Gastrocnemius medialis (tissue), 4 donors: ENCODE data around the gene PDE10A. TPM values are rescaled to one million over a fixed set of nuclear protein-coding genes. Genes with fewer than 3 reads are reported as not detected.

Experiments
- ATAC-seq, 2 donors: fragments of 150-250 bp; one replicate each; pipeline ENCODE4 v1.9.1; 2016
- DNase-seq, 2 donors: peaks; one replicate each; pipeline ENCODE4 v3.0.0-alpha.2; 2019
- H3K27ac ChIP-seq, 4 donors: fragments of 200-600 bp; sonication (generic); 1 replicate in 1 of 4; 2 replicates in 3 of 4; pipeline ENCODE4 v1.5.1; 2016 to 2018; ENCODE audit warnings: mild to moderate bottlenecking in 2 of 4, moderate library complexity in 1 of 4
- H3K27me3 ChIP-seq, 3 donors: fragments of 200-600 bp; sonication (generic) in 2 of 3; 1 replicate in 1 of 3; 2 replicates in 2 of 3; pipeline versions ENCODE4 v1.5.1 to v1.6.0; 2016 to 2019; ENCODE audit warnings: mild to moderate bottlenecking in 1 of 3, moderate library complexity in 1 of 3
- H3K36me3 ChIP-seq, 2 donors: fragments of 200-600 bp; sonication (generic) in 1 of 2; one replicate each; pipeline ENCODE4 v1.5.1; 2017 to 2018
- H3K4me1 ChIP-seq, 2 donors: fragments of 200-600 bp; sonication (generic) in 1 of 2; one replicate each; pipeline ENCODE4 v1.5.1; 2016 to 2017; ENCODE audit warnings: mild to moderate bottlenecking in 2 of 2
- H3K4me3 ChIP-seq, 4 donors: fragments of 200-600 bp; sonication (generic) in 3 of 4; 1 replicate in 1 of 4; 2 replicates in 3 of 4; pipeline ENCODE4 v1.5.1; 2016 to 2019; ENCODE audit warnings: mild to moderate bottlenecking in 2 of 4
- H3K9me3 ChIP-seq, 3 donors: fragments of 200-600 bp; sonication (generic) in 2 of 3; 1 replicate in 1 of 3; 2 replicates in 2 of 3; pipeline ENCODE4 v1.5.1; 2016 to 2019
- CTCF ChIP-seq, 5 experiments: fragments of 450-650 bp in 3 of 5; fragments of 200-600 bp in 2 of 5; sonication (generic) in 2 of 5; IDR thresholded peaks in 4 of 5; conservative IDR thresholded peaks in 1 of 5; 1 replicate in 4 of 5; 2 replicates in 1 of 5; pipeline ENCODE4 v1.5.1; 2016 to 2019; ENCODE audit warnings: antibody characterized with exemption in 5 of 5, mild to moderate bottlenecking in 3 of 5, moderate library complexity in 3 of 5
- POLR2A ChIP-seq, 2 donors: fragments of 450-650 bp; IDR thresholded peaks; one replicate each; pipeline ENCODE4 v1.6.1; 2017; ENCODE audit warnings: antibody characterized with exemption in 2 of 2, mild to moderate bottlenecking in 2 of 2, moderate library complexity in 2 of 2
- in situ Hi-C, 4 donors: fragments of 200-750 bp; cut with MboI; loops; one replicate each; pipeline versions ENCODE4 v1.15.0 to v1.8.0; 2017; ENCODE audit warnings: low sequenced_read_pairs in 4 of 4
- intact Hi-C: fragments of 100-400 bp; cut with DNase I; formaldehyde crosslinking; loops from one replicate; pipeline ENCODE4 v1.15.1; 2023; ENCODE audit warnings: low total_unique reads
- total RNA-seq, 4 donors: library from RNA; depleted of rRNA; stranded (reverse); fragments of >200 nt; gene quantifications; one replicate each; pipeline versions ENCODE4 v1.1.0 to v1.2.3, GENCODE V29; 2016

The PDE10A gene
- total RNA-seq, 4 donors from 2014 or later: 0.24 to 1.5 (median 1.2) TPM

DNA sequence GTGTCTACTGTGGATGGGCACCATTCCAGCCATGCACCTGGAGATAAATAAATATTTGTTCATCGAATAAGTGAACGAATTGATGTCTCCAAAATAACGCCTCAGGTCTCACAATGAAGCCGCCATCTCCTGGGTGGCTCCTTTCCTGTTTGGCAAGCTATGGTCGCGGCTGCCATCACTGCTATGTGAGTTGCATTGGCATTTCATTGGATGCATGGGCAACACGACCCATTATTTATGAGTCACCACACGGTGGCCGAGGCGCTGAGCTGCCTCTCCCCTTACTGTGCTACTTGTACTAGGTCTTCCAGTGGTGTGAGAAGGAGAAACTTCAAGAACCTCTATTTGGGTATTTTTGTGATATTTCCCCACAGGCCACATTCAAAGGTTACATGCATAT is 21.3 kb upstream of the PDE10A start:
- Histone ChIP-seq H3K27ac (no peak overlapping the region), H3K4me1 (no peaks in the 10 kb centered on the region), H3K27me3 (peaks cover 0 to 8% (median 0%) of the 10 kb centered on the region in 3 donors), H3K9me3 (no peaks in the 10 kb centered on the region), H3K4me3 (no peak overlapping the region), H3K36me3 (no peaks in the 10 kb centered on the region)
- TF ChIP-seq POLR2A (IDR thresholded peaks at IDR 0.05): no peak
- TF ChIP-seq CTCF (IDR thresholded peaks at IDR 0.05 in 4 of 5, conservative IDR thresholded peaks at IDR 0.05 in 1 of 5): no peak
- intact Hi-C loops: no loop called here
- ATAC-seq (no peak), DNase-seq (no peak)
- in situ Hi-C loops: no loop called here

DNA sequence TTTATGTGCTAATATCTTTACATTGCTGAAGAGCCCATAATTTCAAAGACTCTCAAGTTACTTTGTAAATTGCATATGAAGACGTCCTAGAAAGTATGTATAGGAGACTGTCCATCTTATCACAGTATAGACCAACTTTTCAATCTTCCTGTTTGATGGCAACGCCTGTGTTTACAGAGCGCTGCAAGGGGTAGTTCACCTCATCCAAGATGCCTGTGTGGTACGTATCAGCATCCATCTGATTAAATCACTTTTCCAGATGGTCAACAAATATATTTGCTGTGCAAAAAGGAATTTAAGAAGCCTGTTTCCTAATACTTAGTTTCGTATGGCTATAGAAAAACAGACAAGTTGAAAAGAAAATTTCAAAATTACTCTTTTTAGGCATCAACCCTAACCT is 17.9 kb upstream of the PDE10A start:
- Histone ChIP-seq H3K27me3 (peaks cover 0 to 8% (median 0%) of the 10 kb centered on the region in 3 donors), H3K9me3 (no peaks in the 10 kb centered on the region), H3K4me3 (no peak overlapping the region), H3K36me3 (no peaks in the 10 kb centered on the region), H3K4me1 (no peaks in the 10 kb centered on the region), H3K27ac (no peak overlapping the region)
- TF ChIP-seq POLR2A (IDR thresholded peaks at IDR 0.05) (no peak), CTCF (IDR thresholded peaks at IDR 0.05 in 4 of 5, conservative IDR thresholded peaks at IDR 0.05 in 1 of 5) (no peak)
- intact Hi-C loops (no loop called here), in situ Hi-C loops (no loop called here)
- no peak for ATAC-seq
- DNase-seq: no peak

DNA sequence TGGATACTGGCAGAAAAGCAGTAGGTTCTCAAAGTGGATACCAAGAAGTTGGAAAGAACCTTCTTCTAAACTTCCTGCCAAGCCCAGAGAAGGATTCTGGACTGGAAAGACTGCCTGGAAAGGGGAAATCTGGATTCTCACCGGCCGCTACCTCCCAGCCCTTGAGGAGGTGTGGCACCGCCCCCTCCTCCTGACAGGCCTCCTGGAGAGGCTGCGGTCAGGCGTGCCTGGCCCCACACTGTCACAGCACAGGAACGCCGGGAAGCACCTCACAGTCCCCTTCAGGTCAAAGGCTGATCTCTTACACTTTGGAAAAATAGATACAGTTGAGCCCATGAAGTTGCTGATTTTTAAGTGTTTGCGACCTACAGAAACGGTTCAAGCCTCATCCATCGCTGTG is 16.3 kb upstream of the PDE10A start:
- TF ChIP-seq CTCF (IDR thresholded peaks at IDR 0.05 in 4 of 5, conservative IDR thresholded peaks at IDR 0.05 in 1 of 5): no peak
- TF ChIP-seq POLR2A (IDR thresholded peaks at IDR 0.05): no peak
- no peak overlapping the region for H3K4me3 ChIP-seq
- ATAC-seq (no peak), DNase-seq (no peak)
- H3K36me3 ChIP-seq: no peaks in the 10 kb centered on the region
- no peaks in the 10 kb centered on the region for H3K9me3 ChIP-seq
- no peak overlapping the region for H3K27ac ChIP-seq
- in situ Hi-C loops (no loop called here), intact Hi-C loops (no loop called here)
- no peaks in the 10 kb centered on the region for H3K4me1 ChIP-seq
- H3K27me3 ChIP-seq: peaks cover 0 to 8% (median 0%) of the 10 kb centered on the region in 3 donors

- intact Hi-C loops (no loop called here), in situ Hi-C loops (no loop called here)
- Histone ChIP-seq H3K9me3 (no peaks in the 10 kb centered on the region), H3K4me1 (no peaks in the 10 kb centered on the region), H3K4me3 (no peak overlapping the region), H3K36me3 (no peaks in the 10 kb centered on the region), H3K27ac (no peak overlapping the region), H3K27me3 (peaks cover 0 to 8% (median 0%) of the 10 kb centered on the region in 3 donors)
- DNase-seq: no peak
- ATAC-seq: no peak
- TF ChIP-seq POLR2A (IDR thresholded peaks at IDR 0.05) (no peak), CTCF (IDR thresholded peaks at IDR 0.05 in 4 of 5, conservative IDR thresholded peaks at IDR 0.05 in 1 of 5) (no peak)
Measured at GRCh38 chr6:165678904-165679303, 15.9 kb upstream of the PDE10A start.

DNA sequence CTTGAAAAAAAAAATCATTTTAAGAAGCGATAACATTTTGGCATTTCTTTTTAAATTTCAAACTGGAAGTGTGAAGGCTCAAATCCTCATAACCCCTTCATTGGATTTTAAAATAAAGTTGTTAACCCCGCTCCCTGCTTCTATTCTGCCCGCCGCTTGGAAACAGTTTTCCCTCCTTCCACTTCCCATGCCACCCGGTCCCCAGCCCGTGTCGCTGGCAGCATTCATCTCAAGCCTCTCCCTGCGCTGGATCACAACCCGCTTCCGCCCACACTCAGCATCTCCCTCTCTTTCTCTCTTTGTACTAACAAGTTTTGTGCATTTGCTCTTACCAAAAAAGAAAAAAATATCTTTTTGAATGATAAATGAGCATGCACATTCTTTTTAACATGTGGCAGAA is 15.4 kb upstream of the PDE10A start:
- Histone ChIP-seq H3K4me3 (no peak overlapping the region), H3K4me1 (no peaks in the 10 kb centered on the region), H3K27me3 (peaks cover 0 to 8% (median 0%) of the 10 kb centered on the region in 3 donors), H3K27ac (no peak overlapping the region), H3K9me3 (no peaks in the 10 kb centered on the region), H3K36me3 (no peaks in the 10 kb centered on the region)
- in situ Hi-C loops (no loop called here), intact Hi-C loops (no loop called here)
- DNase-seq (no peak), ATAC-seq (no peak)
- TF ChIP-seq POLR2A (IDR thresholded peaks at IDR 0.05) (no peak), CTCF (IDR thresholded peaks at IDR 0.05 in 4 of 5, conservative IDR thresholded peaks at IDR 0.05 in 1 of 5) (no peak)
